ENCODE measurements around the gene RGS7.

Gene RGS7

GRCh38 chr1:241139047-241139446 lies 218.0 kb downstream of the RGS7 start:
- TF ChIP-seq CTCF (IDR thresholded peaks at IDR 0.05) = no peak
- no peaks in the 10 kb centered on the region for H3K36me3 Mint-ChIP-seq (ENCODE audit: low read depth)
- H3K4me1 Mint-ChIP-seq = no peaks in the 10 kb centered on the region
- no peak overlapping the region for H3K4me3 Mint-ChIP-seq
- peak overlapping the region; percentile 11 for H3K27ac Mint-ChIP-seq
- DNase-seq = no peak
- peaks cover 14% of the 10 kb centered on the region for H3K9me3 Mint-ChIP-seq
- no peaks in the 10 kb centered on the region for H3K27me3 Mint-ChIP-seq (ENCODE audit: low read depth, poor library complexity)

GRCh38 chr1:241138248-241138647 lies 218.8 kb downstream of the RGS7 start:
- Mint-ChIP-seq H3K27me3 (ENCODE audit: low read depth, poor library complexity) (no peaks in the 10 kb centered on the region), H3K9me3 (peaks cover 14% of the 10 kb centered on the region), H3K4me1 (no peaks in the 10 kb centered on the region), H3K36me3 (ENCODE audit: low read depth) (no peaks in the 10 kb centered on the region), H3K4me3 (no peak overlapping the region), H3K27ac (no peak overlapping the region)
- no peak for TF ChIP-seq CTCF (IDR thresholded peaks at IDR 0.05)
- no peak for DNase-seq

GRCh38 chr1:241136389-241136788 lies 220.6 kb downstream of the RGS7 start:
- DNase-seq = no peak
- no peaks in the 10 kb centered on the region for H3K4me1 Mint-ChIP-seq
- peaks cover 5% of the 10 kb centered on the region for H3K9me3 Mint-ChIP-seq
- TF ChIP-seq CTCF (IDR thresholded peaks at IDR 0.05) = no peak
- no peak overlapping the region for H3K27ac Mint-ChIP-seq
- H3K27me3 Mint-ChIP-seq (ENCODE audit: low read depth, poor library complexity) = no peaks in the 10 kb centered on the region
- H3K36me3 Mint-ChIP-seq (ENCODE audit: low read depth) = no peaks in the 10 kb centered on the region
- no peak overlapping the region for H3K4me3 Mint-ChIP-seq

GRCh38 chr1:241131636-241132194 lies 225.3 kb downstream of the RGS7 start:
- no peak for DNase-seq
- no peak overlapping the region for H3K4me3 Mint-ChIP-seq
- peaks cover 3% of the 10 kb centered on the region for H3K27me3 Mint-ChIP-seq (ENCODE audit: low read depth, poor library complexity)
- no peaks in the 10 kb centered on the region for H3K4me1 Mint-ChIP-seq
- H3K36me3 Mint-ChIP-seq (ENCODE audit: low read depth) = no peaks in the 10 kb centered on the region
- no peak overlapping the region for H3K27ac Mint-ChIP-seq
- no peak for TF ChIP-seq CTCF (IDR thresholded peaks at IDR 0.05)
- no peaks in the 10 kb centered on the region for H3K9me3 Mint-ChIP-seq

- H3K4me3 Mint-ChIP-seq = no peak overlapping the region
Observed at GRCh38 chr1:241130881-241131280, 226.1 kb downstream of the RGS7 start.

More at GRCh38 chr1:241130881-241131280, 226.1 kb downstream of the RGS7 start:
- Mint-ChIP-seq H3K4me1 (no peaks in the 10 kb centered on the region), H3K36me3 (ENCODE audit: low read depth) (no peaks in the 10 kb centered on the region), H3K27me3 (ENCODE audit: low read depth, poor library complexity) (peaks cover 3% of the 10 kb centered on the region), H3K27ac (no peak overlapping the region), H3K9me3 (no peaks in the 10 kb centered on the region)
- no peak for TF ChIP-seq CTCF (IDR thresholded peaks at IDR 0.05)
- DNase-seq = no peak

Measured in nephron progenitor cell (in vitro differentiated cells).